COR-L47 (cell line): Measurements from ENCODE around the gene ISOC2.
"Not testable (repeated sequence)": the region's sequence is repeated elsewhere in the genome, so short reads cannot be mapped to it uniquely, and the experiment has no call there.

Source experiments
- DNase-seq: peaks from one replicate; lab custom pipeline; 2025; lab: John Stamatoyannopoulos, UW

ISOC2 gene

DNA sequence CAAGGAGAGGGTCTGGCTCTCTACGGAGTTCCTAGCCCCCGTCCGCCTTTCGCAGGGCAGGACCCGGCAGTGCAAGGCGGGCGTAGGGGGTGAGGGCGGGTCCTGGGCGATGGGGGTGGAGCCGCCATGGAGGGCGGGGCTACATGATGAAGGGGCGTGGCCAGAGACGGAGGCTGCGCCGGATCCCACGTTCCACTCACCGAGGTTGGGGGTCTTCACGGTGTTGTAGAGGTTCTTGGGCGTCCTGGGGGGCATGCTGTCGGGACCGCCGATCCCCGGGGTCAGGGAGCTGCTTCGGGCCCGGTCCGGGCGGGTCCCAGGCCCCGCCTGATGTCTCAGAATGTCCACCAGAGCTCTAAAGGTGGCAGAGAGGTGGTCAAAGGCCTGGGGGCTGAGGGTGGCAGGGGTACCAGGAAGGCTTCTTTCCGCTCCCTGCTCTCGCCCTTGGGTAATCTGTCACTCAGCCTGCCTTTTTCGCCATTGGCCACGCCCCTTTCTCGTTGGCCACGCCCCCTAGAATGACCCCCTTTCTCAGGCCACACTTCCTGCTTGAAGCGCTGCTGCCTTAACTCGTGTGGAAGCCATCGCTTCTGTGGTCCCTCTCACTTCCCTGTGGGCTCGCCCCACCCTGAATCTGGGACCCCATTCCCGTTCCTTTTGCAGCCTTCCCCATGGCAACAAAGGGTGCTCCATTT lies 20.9 kb downstream of the ISOC2 start:
- no peak for DNase-seq

DNA sequence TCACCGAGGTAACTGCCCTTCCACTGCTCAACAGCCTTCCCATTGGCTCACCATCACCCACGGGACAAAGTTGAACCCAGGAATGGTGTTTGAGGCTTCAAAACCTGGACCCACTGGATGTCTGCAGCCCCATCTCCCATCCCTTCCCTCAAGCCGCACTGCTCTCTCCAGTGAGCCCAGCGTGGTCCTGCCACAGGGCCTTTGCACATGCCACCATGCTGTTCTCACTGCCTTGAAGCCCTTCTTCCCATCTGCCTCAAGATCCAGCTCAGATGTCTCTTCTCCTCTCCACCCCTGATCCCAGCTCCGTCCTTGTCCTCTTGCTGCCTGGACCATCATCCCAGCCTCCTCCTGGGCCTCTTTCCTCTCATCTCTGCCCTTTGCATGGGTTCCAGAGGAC lies 22.4 kb downstream of the ISOC2 start:
- DNase-seq: no peak

DNA sequence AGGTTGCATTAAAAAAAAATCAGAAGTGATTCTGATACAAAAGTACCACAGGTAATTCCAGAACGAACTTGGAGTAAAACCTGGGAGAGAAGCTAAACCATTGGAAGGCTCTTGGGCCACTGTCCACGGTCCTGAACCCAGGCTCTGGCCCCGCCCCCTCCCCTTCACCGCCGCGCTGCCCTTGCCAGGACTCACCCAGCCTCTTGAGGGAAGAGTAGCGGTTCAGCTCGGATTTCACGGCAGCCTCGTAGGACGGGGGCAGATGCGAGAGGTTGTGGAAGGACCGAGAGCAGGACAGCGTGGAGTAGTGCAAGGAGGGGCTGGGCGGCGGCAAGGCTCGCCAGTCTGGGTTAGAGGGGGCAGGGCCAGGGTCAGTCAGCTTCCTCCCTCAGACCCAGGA lies 24.0 kb downstream of the ISOC2 start:
- no peak for DNase-seq

DNA sequence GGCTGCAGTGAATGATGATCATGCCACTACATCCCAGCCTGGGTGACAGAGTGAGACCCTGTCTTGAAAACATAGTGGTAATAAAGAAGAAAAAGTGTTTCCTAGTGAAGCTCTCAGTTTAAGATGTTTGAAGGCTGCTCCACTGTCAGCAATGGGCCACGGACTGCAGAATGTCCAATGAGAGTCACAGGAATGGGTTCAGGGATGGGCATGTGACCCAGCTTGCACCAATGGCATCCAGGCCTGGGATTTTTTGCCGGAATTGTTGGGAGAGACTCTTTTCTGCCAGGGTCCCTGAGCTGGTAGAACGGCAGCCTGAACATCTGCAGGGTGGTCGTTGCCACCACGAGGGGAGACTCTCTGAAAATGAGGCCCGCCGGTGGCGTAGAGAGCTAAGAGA lies 24.6 kb downstream of the ISOC2 start:
- no peak for DNase-seq

DNA sequence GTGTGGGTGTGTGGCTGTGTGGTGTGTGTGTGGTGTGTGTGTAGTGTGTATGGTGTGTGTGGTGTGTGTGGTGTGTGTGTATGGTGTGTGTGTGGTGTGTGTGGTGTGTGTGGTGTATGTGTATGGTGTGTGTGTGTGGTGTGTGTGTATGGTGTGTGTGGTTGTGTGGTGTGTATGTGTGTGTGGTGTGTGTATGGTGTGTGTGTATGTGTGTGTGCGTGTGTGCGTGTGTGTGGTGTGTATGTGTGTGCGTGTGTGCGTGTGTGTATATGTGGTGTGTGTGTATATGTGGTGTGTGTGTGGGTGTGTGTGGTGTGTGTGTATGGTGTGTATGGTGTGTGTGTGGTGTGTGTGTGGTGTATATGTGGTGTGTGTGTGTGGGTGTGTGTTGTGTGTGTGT lies 26.4 kb downstream of the ISOC2 start:
- DNase-seq: no peak

DNA sequence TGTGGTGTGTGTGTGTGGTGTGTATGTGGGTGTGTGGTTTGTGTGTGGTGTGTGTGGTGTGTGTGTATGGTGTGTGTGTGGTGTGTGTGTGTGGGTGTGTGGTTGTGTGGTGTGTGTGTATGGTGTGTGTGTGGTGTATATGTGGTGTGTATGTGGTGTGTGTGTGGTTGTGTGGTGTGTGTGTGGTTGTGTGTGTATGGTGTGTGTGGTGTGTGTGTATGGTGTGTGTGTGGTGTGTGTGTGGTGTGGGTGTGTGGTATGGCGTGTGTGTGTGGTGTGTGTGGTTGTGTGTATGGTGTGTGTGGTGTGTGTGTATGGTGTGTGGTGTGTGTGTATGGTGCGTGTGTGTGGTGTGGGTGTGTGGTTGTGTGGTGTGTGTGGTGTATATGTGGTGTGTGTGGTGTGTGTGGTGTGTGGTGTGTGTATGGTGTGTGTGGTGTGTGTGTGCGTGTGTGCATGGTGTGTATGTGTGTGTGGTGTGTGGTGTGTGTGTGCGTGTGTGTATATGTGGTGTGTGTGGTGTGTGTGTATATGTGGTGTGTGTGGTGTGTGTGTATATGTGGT lies 27.0 kb downstream of the ISOC2 start:
- DNase-seq: no peak

DNA sequence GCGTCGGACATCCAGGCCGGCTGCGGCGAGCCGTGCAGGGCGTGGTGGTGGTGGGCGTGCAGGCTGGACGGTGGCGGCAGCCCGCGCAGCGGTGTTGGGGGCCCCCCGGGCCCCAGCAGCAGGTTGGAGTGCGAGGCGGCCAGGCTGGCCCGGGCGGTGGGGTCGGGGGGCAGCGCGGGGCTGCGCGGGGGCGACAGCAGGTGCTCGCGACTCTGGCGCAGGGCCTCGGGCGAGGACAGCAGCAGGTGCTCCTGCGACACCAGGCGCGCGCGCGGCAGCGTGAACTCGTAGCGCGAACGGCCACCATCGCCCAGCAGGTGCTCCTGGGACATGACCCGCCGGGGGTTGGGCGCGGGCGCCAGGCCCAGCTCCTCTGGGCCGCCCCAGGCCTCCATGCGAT lies 28.1 kb downstream of the ISOC2 start:
- no peak for DNase-seq

DNA sequence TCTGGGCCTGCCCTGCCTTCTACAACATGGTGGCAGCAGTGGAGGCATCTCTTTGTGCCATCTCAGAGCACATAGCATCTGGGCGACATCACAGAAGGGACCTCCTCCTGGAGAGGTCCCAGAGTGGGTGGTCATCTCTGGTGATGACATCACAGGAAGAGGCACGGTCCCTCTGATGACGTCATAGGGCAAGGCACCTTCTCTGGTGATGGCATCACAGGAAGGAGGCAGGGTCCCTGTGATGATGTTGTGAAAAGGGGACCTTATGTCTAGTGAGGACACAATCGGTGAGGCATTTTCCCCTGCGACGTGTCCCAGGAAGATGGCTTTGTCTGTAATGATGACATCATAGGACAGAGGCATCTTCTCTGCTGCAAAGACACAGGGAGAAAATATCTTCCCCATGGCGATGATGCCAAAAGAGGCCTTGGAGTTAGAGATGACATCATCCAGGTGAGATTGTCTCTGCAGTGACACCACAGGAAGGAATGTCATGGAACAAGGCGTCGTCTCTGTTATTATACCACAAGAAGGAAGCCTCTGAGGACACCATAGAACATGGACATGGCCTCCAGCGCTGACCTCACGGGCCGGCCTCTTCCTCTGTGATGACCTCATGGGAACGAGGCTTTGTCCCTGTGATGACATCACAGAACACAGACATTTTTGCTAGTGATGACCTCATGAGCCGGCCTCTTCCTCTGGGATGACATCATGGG lies 29.0 kb downstream of the ISOC2 start:
- no peak for DNase-seq

DNA sequence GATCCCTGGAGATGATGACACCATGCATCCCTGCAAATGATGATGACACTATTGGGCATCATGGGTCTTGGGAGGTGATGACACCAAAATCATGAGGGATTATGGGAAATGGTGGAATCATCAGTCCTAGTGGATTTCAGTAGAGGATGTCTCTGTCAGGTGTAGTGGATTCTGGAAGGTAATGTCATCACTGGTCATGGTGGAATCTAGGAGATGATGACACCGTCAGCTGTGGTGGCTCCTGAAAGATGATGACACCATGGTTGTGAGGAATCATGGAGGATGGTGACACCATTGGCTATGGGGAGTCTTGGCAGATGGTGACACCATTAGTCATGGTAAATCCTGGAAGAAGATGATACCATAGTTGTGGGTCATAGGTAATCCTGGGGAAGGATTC lies 30.3 kb downstream of the ISOC2 start:
- DNase-seq: no peak

DNA sequence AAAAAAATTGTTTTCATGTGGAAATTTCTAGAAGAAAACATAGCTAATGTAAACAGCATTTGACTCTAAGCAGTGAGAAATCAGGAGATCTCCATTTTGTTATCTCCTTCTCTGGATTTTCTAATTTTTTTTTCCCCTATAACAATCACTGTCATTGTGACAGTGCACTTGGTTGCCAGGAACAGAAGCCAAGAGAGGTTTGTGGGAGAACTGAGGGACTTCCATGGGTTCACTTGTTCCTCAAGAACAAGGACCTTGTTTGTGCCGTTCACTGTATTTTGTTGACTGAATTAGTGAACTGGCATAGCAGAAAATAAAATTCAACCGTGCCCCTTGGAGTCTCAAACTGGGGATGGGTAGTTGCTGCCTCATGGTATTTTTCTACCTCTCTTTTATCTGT lies 35.4 kb downstream of the ISOC2 start:
- no peak for DNase-seq

DNA sequence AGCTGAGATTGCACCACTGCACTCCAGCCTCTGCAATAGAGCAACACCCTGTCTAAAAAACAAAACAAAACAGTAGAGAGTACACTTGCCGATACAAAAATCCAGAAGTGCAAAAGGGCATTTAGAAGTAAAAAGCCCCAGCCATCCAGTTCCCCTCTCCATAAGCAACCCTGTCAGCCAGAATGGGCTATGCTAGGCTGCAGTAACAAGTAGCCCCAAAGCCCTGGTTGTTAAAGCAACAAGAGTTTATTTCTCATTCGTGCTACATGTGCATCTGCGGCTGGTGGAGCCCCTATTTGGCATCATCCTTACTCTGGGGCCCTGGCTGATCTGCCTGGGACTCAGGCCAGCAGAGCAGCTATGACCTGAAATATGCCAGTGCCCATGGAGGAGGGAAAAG lies 36.9 kb downstream of the ISOC2 start:
- no peak for DNase-seq

DNA sequence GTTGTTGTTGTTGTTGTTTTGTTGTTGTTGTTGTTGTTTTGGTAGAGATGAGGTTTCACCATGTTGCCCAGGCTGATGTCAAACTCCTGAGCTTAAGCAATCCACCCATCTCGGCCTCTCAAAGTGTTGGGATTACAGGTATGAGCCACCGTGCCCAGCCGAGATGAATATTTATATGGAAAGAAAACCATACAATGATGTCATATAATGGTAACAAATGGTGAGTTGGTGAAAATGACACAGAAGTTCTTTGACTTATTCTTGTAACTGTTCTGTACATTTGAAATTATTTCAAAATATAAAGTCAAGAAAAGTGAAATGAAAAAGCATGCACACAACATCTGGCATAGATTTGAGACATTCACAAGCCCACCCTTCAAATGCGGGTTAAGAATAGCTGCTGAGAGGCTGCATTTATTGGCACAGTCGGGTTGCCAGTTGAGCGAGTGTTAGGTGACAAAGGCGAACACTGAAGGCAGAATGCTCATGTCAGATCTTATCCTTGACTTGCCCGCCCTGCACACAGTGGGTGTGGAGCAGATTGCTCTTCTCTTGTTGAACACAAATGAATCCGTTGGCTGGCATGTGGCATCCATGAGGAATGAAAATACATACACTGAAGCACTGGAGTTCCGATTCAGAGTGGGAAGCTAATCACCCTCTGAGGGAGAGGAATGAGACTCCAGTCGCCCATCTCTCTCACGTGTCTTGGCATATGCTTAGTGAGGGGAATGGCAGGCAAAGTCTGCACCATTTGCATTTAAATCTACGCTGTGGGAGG lies 38.0 kb downstream of the ISOC2 start:
- no peak for DNase-seq

DNA sequence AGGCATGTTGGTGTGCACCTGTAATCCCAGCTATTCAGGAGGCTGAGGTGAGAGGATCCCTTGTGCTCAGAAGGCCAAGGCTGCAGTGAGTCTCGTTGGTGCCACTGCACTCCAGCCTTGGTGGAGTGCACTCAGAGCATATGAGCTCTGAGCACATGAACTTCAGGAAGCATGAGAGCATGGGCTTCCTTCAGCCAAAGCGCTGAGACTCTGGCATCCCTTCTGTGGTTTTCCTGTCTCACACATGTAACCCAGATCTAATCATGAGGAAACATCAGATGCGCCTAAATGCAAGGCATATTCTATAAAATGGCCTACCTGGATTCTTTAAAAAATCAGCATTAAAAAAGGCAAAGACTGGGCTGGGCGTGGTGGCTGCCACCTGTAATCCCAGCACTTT lies 40.2 kb downstream of the ISOC2 start:
- not testable (repeated sequence) for DNase-seq

DNA sequence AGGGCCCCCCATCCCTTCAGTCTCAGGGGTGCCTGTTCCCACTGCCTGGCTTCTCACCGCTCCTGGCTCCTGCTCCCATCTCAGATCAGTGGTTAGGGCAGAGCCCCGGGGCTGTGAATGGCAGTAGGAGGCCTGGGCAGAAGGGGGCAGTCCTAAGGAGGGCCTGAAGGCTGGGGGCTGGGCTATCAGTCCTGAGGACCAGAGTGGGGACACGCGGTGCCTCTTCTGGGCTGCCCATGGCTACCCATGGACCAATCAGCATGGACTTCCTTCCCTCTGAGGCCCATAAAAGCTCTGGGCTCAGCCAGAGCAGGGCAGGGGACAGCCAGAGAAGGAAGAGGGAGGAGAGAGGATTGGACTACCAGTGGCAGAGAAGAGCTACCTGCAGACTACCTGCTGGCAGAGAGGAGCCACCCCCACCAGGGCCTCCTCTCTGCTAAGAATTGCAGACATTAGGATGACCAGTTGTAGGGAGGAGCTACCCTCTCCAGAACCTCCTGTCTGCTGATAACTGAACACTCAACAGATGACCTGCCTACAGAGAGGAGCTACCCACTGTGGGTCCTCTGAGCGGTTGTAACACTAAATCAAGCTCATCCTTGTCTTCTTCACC lies 41.7 kb downstream of the ISOC2 start:
- no peak for DNase-seq

DNA sequence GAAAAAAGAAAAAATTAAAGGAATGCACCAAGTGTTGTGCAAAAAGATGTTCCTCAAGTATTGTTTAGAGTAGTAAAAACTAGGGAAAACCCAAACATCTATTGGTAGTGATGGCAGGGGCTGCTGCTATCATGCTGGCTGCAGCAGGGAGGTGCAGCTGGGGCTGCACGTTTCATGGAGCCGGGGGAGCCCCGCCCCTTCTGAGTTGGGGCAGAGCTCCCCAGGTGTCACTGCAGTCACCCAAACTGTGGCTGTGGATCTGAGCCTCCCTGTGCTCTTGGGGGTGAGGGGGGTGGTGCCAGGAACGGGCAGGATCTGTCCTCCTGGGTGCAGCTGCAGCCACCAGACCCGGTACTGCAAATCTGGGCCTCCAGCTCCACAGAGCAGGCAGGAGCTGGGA lies 42.3 kb downstream of the ISOC2 start:
- DNase-seq: no peak

DNA sequence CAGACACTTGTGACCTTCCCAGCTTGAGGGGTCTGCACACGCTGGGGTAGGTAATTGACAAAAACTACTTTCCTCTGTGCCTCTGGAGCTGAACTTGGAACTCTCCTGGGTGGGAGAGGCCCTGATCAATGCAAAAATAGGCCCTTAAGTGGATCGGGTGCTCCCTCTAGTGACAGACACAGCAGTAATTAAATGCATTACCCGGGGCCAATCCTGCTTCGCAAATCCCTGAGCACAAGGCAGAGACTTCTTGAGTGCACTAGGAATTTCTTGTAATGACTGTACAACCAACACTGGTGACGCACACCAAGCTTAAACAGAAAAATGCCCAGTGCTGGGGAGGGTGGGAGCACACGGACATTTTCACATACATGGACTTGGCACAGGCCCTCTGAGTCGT lies 43.3 kb downstream of the ISOC2 start:
- peak; percentile 80 for DNase-seq

DNA sequence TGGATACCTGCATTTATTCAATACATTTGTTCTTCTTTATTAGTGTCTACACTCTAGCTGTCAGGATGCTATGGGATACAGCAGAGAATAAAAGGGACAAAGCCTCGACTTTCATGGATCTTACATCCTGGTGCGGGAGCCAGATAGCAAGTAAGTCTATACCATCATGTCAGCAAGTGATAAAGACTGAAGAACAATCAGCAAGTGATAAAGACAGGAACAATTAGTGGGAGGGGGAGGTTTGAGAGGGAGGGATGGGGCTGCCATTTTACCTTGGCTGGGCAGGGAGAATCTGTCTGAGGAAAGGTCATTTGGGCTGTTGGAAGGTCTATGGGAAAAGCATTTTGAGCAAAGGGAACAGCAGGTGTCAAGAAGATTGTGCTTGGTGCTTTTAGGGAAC lies 51.3 kb downstream of the ISOC2 start:
- DNase-seq: no peak

DNA sequence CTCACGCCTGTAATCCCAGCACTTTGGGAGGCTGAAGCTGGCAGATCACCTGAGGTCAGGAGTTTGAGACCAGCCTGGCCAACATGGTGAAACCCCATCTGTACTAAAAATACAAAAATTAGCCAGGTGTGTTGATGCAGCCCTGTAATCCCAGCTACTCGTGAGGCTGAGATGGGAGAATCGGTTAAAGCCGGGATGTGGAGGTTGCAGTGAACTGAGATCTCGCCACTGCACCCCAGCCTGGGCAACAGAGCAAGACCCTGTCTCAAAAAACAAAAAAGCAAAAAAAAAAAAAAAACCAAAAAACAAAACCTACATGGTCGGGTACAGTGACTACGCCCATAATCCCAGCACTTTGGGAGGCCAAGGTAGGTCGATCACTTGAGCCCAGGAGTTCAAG lies 52.3 kb downstream of the ISOC2 start:
- DNase-seq: not testable (repeated sequence)

DNA sequence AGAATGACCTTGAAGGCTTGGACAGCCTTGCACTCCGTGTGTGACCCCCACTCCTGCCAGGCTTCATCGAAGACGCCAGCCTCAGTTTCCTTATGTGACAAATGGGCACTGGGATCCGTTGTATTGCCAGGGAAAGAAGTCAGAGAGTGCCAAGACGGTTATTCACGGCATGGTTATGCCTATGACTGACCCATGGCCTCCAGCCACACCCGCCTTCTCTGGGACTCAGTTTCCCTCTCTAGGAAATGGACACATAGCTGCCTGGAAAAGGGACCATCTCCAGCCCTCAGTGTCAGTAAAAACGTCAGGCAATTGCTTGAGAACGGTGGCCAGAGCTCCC lies 52.9 kb downstream of the ISOC2 start:
- DNase-seq: no peak

DNA sequence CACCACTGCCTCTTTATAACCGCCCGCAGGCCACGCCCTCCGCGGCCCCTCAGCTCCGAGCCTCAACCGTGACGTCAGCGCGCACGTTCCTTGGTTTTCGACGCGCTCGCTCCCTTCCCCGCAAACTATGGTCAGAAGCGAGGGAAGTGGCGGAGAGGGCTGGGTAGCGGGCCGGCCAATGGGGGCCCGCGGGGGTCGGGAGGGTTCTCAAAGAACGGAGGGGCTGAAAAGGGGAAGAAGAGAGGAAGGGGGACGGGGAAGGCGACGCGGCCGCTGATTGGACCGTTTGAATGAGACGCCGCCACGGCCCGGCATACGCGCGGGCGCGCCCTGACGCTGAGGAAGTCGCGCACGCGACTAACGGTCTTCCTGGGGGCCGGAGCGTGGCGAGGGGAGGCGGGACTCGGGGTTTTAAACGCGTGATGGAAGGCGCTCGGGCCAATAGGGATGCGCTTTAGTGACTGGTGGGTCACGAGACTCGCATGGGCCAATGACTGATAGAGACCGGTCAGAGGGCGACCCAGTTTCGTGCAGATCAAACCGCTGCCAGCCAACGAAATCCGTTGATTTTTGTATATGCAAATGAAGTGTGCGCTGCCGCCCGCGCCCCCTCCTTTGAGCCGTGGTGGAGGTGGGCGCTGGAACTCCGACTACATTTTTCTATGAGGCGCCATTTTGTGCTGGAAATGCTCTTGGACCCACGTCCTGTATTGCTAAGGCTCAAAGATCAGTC lies 53.5 kb downstream of the ISOC2 start:
- DNase-seq: peak; percentile 99

DNA sequence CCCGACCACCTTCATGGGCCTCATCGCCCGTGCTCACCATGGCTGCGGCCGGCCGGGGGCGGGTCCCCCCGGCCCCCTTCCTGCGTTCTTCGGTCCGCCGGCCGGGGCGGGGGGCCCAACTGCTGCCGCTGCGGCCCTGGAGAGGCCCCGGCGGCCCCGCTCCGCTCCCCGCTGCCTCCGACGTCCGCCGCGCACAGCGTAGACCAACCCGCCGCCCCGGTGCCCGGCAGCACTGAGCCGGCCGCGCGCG lies 54.0 kb downstream of the ISOC2 start, which contains the start of gene UBE2S:
TSS of gene UBE2S (minus strand) at position 239 of the 250 bp plus-strand sequence. CDS start at position 40, 199 bp downstream.
- not testable (repeated sequence) for DNase-seq
